ENCODE measurements around the gene FSD2.

- TF ChIP-seq ZNF274 (IDR thresholded peaks at IDR 0.05; ENCODE audit: borderline replicate concordance, low read depth, low read length) (no peak), NR1H2 (CRISPR knock-in tag; IDR thresholded peaks at IDR 0.05) (no peak), EP300 (IDR thresholded peaks at IDR 0.05; ENCODE audit: low read length) (no peak), HINFP (tag; conservative IDR thresholded peaks at IDR 0.05; ENCODE audit: low read depth) (no peak)
Measured at GRCh38 chr15:82712036-82712435, 93.8 kb downstream of the FSD2 start.
